IMR-90 (cell line): Measurements from ENCODE around the gene CYB5A. TPM values are rescaled to one million over a fixed set of nuclear protein-coding genes. Genes with fewer than 3 reads are reported as not detected.
A peak's percentile ranks its signal among the peaks of the same experiment; 100 is the strongest.

Experiments
- ATAC-seq: fragments of 200-7000 bp; cut with Tn5 transposase; 2 replicates; pipeline ENCODE4 v1.9.1; 2020; ENCODE audit warnings: low read depth, mild to moderate bottlenecking, moderate library complexity
- BruUV-seq: library from RNA; stranded (reverse); fragments of 400-500 nt; replicated peaks from 2 replicates; lab custom pipeline; 2021; lab: Mats Ljungman, UMichigan
- CTCF ChIA-PET: fragments of 300-600 bp; formaldehyde crosslinking; extraction: SDS; loops from one replicate; lab custom pipeline; 2021; ENCODE audit warnings: antibody characterized with exemption; lab: Yijun Ruan, JAX
- POLR2A ChIA-PET: fragments of 300-600 bp; sonication (Branson Sonifier 250); formaldehyde crosslinking; loops from one replicate; lab custom pipeline; 2022; ENCODE audit warnings: antibody characterized with exemption; ENCODE audit not compliant: unreplicated experiment; lab: Charles Lee
- DNase-seq: peaks from one replicate; pipeline ENCODE4 v3.0.0; 2013
- H2AFZ ChIP-seq: replicated peaks from 2 replicates; pipeline ENCODE3; 2013; ENCODE audit warnings: low read length, mild to moderate bottlenecking; ENCODE audit not compliant: poor library complexity
- H2AK5ac ChIP-seq: 2 replicates; pipeline ENCODE4 v1.6.1; 2013; ENCODE audit warnings: low read depth, low read length, inconsistent platforms
- H2AK9ac ChIP-seq: replicated peaks from 2 replicates; pipeline ENCODE3; 2013; ENCODE audit warnings: mild to moderate bottlenecking, low read depth, low read length, moderate library complexity; ENCODE audit not compliant: poor library complexity
- H2BK120ac ChIP-seq: 2 replicates; pipeline ENCODE4 v1.6.1; 2013; ENCODE audit warnings: low read depth, low read length, inconsistent platforms
- H2BK15ac ChIP-seq: 3 replicates; pipeline ENCODE4 v1.6.1; 2013; ENCODE audit warnings: low read depth, low read length, inconsistent platforms
- H2BK20ac ChIP-seq: 2 replicates; pipeline ENCODE4 v1.6.1; 2013; ENCODE audit warnings: low read depth, mild to moderate bottlenecking, inconsistent platforms, low read length, moderate library complexity
- H2BK5ac ChIP-seq: 2 replicates; pipeline ENCODE4 v1.6.1; 2013; ENCODE audit warnings: mild to moderate bottlenecking, low read depth, low read length, inconsistent platforms; ENCODE audit not compliant: poor library complexity, severe bottlenecking
- H3K14ac ChIP-seq: replicated peaks from 2 replicates; pipeline ENCODE4 v1.6.1; 2013; ENCODE audit warnings: low read depth, low read length, inconsistent platforms
- H3K18ac ChIP-seq: 2 replicates; pipeline ENCODE4 v1.6.1; 2013; ENCODE audit warnings: low read depth, low read length, control low read depth
- H3K23ac ChIP-seq: 2 replicates; pipeline ENCODE4 v1.6.1; 2013; ENCODE audit warnings: low read depth, low read length, inconsistent platforms
- H3K27ac ChIP-seq: 2 replicates; pipeline ENCODE4 v1.5.1; 2013; ENCODE audit warnings: mild to moderate bottlenecking, control low read depth, low read length; ENCODE audit not compliant: insufficient read depth
- H3K27me3 ChIP-seq: 2 replicates; pipeline ENCODE4 v1.6.1; 2013; ENCODE audit warnings: low read length; ENCODE audit not compliant: control insufficient read depth, insufficient read depth
- H3K36me3 ChIP-seq: 2 replicates; pipeline ENCODE4 v1.6.1; 2013; ENCODE audit warnings: low read length, mixed read lengths; ENCODE audit not compliant: control insufficient read depth, insufficient read depth
- H3K4ac ChIP-seq: 2 replicates; pipeline ENCODE4 v1.6.1; 2013; ENCODE audit warnings: low read depth, low read length, inconsistent platforms
- H3K4me1 ChIP-seq: 2 replicates; pipeline ENCODE4 v1.6.1; 2013; ENCODE audit warnings: low read length, mixed read lengths; ENCODE audit not compliant: control insufficient read depth, insufficient read depth
- H3K4me2 ChIP-seq: 2 replicates; pipeline ENCODE4 v1.6.1; 2013; ENCODE audit warnings: low read depth, mild to moderate bottlenecking, control low read depth, low read length, moderate library complexity
- H3K4me3 ChIP-seq: 2 replicates; pipeline ENCODE4 v1.5.1; 2013; ENCODE audit warnings: low read depth, mild to moderate bottlenecking, control low read depth, low read length, moderate library complexity; ENCODE audit not compliant: insufficient read depth
- H3K56ac ChIP-seq: 2 replicates; pipeline ENCODE4 v1.6.1; 2013; ENCODE audit warnings: low read length, inconsistent platforms; ENCODE audit not compliant: insufficient read depth; ENCODE audit errors: extremely low read depth
- H3K79me1 ChIP-seq, 2 experiments: 2 replicates each; pipeline ENCODE4 v1.6.1; 2013; ENCODE audit warnings: low read length in 2 of 2, inconsistent platforms in 1 of 2, low read depth in 1 of 2
- H3K9ac ChIP-seq: 2 replicates; pipeline ENCODE4 v1.6.1; 2013; ENCODE audit warnings: low read depth, low read length, control low read depth
- H3K9me1 ChIP-seq: 2 replicates; pipeline ENCODE4 v1.6.1; 2013; ENCODE audit warnings: low read length, inconsistent platforms; ENCODE audit not compliant: insufficient read depth
- H3K9me3 ChIP-seq: 2 replicates; pipeline ENCODE4 v1.6.1; 2013; ENCODE audit warnings: low read length; ENCODE audit not compliant: control insufficient read depth, insufficient read depth
- H4K20me1 ChIP-seq: 2 replicates; pipeline ENCODE4 v1.6.1; 2013; ENCODE audit warnings: low read length, inconsistent platforms; ENCODE audit not compliant: insufficient read depth
- H4K5ac ChIP-seq: 2 replicates; pipeline ENCODE4 v1.6.1; 2013; ENCODE audit warnings: mild to moderate bottlenecking, low read depth, low read length, control low read depth
- H4K8ac ChIP-seq, 2 experiments: 2 replicates each; pipeline ENCODE4 v1.6.1; 2013; ENCODE audit warnings: low read depth in 2 of 2, low read length in 2 of 2, control low read depth in 1 of 2, inconsistent platforms in 1 of 2
- H4K91ac ChIP-seq: 2 replicates; pipeline ENCODE4 v1.6.1; 2013; ENCODE audit warnings: low read depth, low read length, inconsistent platforms; ENCODE audit not compliant: insufficient read depth
- BHLHE40 ChIP-seq: fragments of 150-350 bp; IDR thresholded peaks from 2 replicates; pipeline ENCODE4 v1.6.1; 2016; ENCODE audit warnings: mild to moderate bottlenecking, low read depth, low read length
- CEBPB ChIP-seq: IDR thresholded peaks from 2 replicates; pipeline ENCODE4 v1.6.1; 2012; ENCODE audit warnings: low read depth, low read length, improper control_type of control experiment
- CHD1 ChIP-seq: IDR thresholded peaks from 2 replicates; pipeline ENCODE4 v1.6.1; 2012; ENCODE audit warnings: low read depth, low read length, improper control_type of control experiment
- CTCF ChIP-seq: conservative IDR thresholded peaks from 2 replicates; pipeline ENCODE4 v1.5.1; 2012; ENCODE audit warnings: mild to moderate bottlenecking, low read depth, low read length, improper control_type of control experiment
- ELK1 ChIP-seq: fragments of 150-350 bp; IDR thresholded peaks from 2 replicates; pipeline ENCODE4 v1.6.1; 2016; ENCODE audit warnings: low read depth, mild to moderate bottlenecking, low read length, moderate library complexity, borderline replicate concordance
- FOS ChIP-seq: fragments of 150-350 bp; IDR thresholded peaks from 2 replicates; pipeline ENCODE4 v1.6.1; 2016; ENCODE audit warnings: low read depth, low read length
- MAFK ChIP-seq: IDR thresholded peaks from 2 replicates; pipeline ENCODE4 v1.6.1; 2012; ENCODE audit warnings: low read depth, low read length, improper control_type of control experiment
- MAZ ChIP-seq: IDR thresholded peaks from 2 replicates; pipeline ENCODE4 v1.6.1; 2012; ENCODE audit warnings: low read depth, mild to moderate bottlenecking, low read length, improper control_type of control experiment, moderate library complexity, borderline replicate concordance
- NFE2L2 ChIP-seq: fragments of 150-350 bp; IDR thresholded peaks from 2 replicates; pipeline ENCODE4 v1.6.1; 2016; ENCODE audit warnings: low read depth, mild to moderate bottlenecking, low read length
- POLR2A ChIP-seq: IDR thresholded peaks from 2 replicates; pipeline ENCODE4 v1.6.1; 2012; ENCODE audit warnings: mild to moderate bottlenecking, low read depth, low read length
- RCOR1 ChIP-seq: IDR thresholded peaks from 2 replicates; pipeline ENCODE4 v1.6.1; 2012; ENCODE audit warnings: mild to moderate bottlenecking, low read length, improper control_type of control experiment; ENCODE audit not compliant: insufficient replicate concordance
- RFX5 ChIP-seq: IDR thresholded peaks from 2 replicates; pipeline ENCODE4 v1.8.0; 2012; ENCODE audit warnings: low read depth, mild to moderate bottlenecking, low read length, moderate library complexity
- SMC3 ChIP-seq: fragments of 150-350 bp; IDR thresholded peaks from 2 replicates; pipeline ENCODE4 v1.6.1; 2016; ENCODE audit warnings: low read depth, mild to moderate bottlenecking, antibody characterized with exemption, low read length, moderate library complexity
- WGBS, 2 experiments: methylation state at CpG; one replicate each; pipeline versions ENCODE4 v1.1.5 to v1.1.7; 2013; ENCODE audit warnings: missing lambda C conversion rate in 2 of 2; ENCODE audit not compliant: insufficient read length in 1 of 2; ENCODE audit errors: extremely low coverage in 2 of 2; 5-methylcytosine and 5-hydroxymethylcytosine counted together
- dilution Hi-C: fragments of 300-500 bp; cut with HindIII; formaldehyde crosslinking; loops from one replicate; pipeline ENCODE4 v1.14.3; 2018; ENCODE audit warnings: low sequenced_read_pairs; ENCODE audit not compliant: unreplicated experiment
- in situ Hi-C: fragments of 300-500 bp; cut with MboI; formaldehyde crosslinking; loops from 3 replicates; pipeline ENCODE4 v1.14.3; 2019; ENCODE audit warnings: low sequenced_read_pairs, inconsistent platforms, mixed read lengths
- intact Hi-C: fragments of 100-400 bp; cut with micrococcal nuclease; formaldehyde crosslinking; loops from 2 replicates; pipeline ENCODE4 v1.10.0; 2022
- polyA plus RNA-seq, 3 experiments: library from polyadenylated mRNA; depleted of rRNA; stranded (reverse); fragments of >200 nt; gene quantifications; 2 replicates each; pipeline ENCODE4 v1.2.3, GENCODE V29; 2012; ENCODE audit warnings: low replicate concordance in 1 of 3
- total RNA-seq: library from RNA; depleted of rRNA; stranded (reverse); fragments of >200 nt; gene quantifications from 2 replicates; pipeline ENCODE4 v1.2.3, GENCODE V29; 2012
- TF ChIP-seq, protein P1 (sequence below): fragments of 150-350 bp; IDR thresholded peaks from 2 replicates; pipeline ENCODE4 v1.6.1; 2017; ENCODE audit warnings: mild to moderate bottlenecking, antibody characterized with exemption, low read length, low read depth

Gene CYB5A
- total and polyA plus RNA-seq, 2 of the 4 experiments (the other 2 are of a cell fraction): 13.4 to 47.9 TPM

DNA sequence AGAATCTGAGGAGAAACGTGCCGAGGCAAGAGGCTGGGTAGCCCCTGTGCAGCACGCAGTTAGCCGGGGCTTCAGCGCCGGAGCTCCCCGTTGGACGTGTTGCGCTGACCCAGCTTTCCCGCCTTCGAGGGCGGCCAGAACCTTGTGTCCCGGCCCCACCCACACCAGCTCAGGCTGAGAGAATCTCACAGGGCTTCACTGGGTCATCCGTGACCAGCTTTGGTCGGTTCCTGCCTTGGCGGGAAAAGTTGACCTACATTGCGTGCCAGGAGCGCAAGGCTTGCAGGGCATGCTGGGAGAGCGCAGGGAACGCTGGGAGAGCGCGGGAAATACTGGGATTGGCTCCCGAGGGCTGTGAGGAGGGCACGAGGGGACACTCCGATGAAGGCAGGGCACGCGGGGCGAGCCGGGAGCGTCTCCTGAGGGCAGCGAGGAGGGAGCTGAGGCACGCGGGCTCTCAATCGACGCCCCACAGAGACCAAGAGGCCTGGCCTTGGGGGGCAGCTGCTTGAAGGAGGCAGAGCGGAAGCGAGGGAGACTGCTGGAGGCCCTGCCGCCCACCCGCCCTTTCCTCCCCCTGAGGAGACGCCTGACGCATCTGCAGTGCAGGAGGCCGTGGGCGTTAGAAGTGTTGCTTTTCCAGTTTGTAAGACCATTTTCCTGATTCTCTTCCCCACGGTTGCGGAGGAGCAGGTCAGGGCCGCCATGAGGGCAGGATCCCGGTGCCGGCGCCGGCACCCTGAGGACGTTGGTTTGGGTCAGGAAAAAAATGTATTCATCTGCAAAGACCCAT, 23.9 kb upstream of the CYB5A start, which contains the start of gene C18orf63:
Gene C18orf63, plus strand, starts transcription at position 376 of the 793 bp plus-strand sequence. CDS start 2,027 bp downstream, outside the sequence.
- no peak within 1 kb of the TSS for H3K4me3 ChIP-seq
- H3K9me3 ChIP-seq: no peaks in the 10 kb centered on the region; the same call in 1 of the 2 replicates
- H4K91ac ChIP-seq: peak within 1 kb of the TSS; percentile 37
- H4K20me1 ChIP-seq: no peaks in the 10 kb centered on the region
- peak within 1 kb of the TSS; percentile 78 for H3K27ac ChIP-seq
- peak within 1 kb of the TSS; percentile 2; the same call in 1 of the 2 replicates for H3K56ac ChIP-seq
- peak within 1 kb of the TSS; percentile 83; the same call in 1 of the 2 replicates for H2AK5ac ChIP-seq
- ATAC-seq (no peak), DNase-seq (no peak)
- peak within 1 kb of the TSS; percentile 53 for H3K18ac ChIP-seq
- H4K5ac ChIP-seq: peak within 1 kb of the TSS; percentile 44
- H2BK5ac ChIP-seq: peak within 1 kb of the TSS; percentile 75
- peak within 1 kb of the TSS; percentile 59; the same call in 1 of the 2 replicates for H3K4ac ChIP-seq
- H2AK9ac ChIP-seq: no peak within 1 kb of the TSS
- intact Hi-C loops: loop anchor here (5.0 kb wide), 1 partner anchor 63 kb away; no protein-coding TSS in a partner anchor
- POLR2A ChIA-PET: no interaction called here
- peaks cover 5% of the 10 kb centered on the region for H3K4me1 ChIP-seq
- no peaks in the 10 kb centered on the region for H3K36me3 ChIP-seq
- BruUV-seq: no TSS peak
- CTCF ChIA-PET: no interaction called here
- WGBS, 2 experiments: 96% methylated on average over 25 of the region's 51 CpGs; no CpG with 5 or more reads in 1 of the 2 experiments
- H3K9me1 ChIP-seq: no peaks in the 10 kb centered on the region; the same call in 1 of the 2 replicates
- H3K23ac ChIP-seq: no peak within 1 kb of the TSS
- H4K8ac ChIP-seq: peak within 1 kb of the TSS in 1 of 2 experiments; percentile 49; a peak in 2 of 4 replicates
- in situ Hi-C loops: no loop called here
- H3K27me3 ChIP-seq: no peaks in the 10 kb centered on the region; the same call in 1 of the 2 replicates
- no peak within 1 kb of the TSS; the same call in 1 of the 3 replicates for H2BK15ac ChIP-seq
- no peaks in the 10 kb centered on the region for H3K79me1 ChIP-seq
- H3K4me2 ChIP-seq: peak within 1 kb of the TSS; percentile 23
- H2BK120ac ChIP-seq: peak within 1 kb of the TSS; percentile 67
- dilution Hi-C loops: no loop called here
- H2BK20ac ChIP-seq: peak within 1 kb of the TSS; percentile 54
- H3K14ac ChIP-seq: no peak within 1 kb of the TSS
- peak within 1 kb of the TSS; percentile 5 for H2AFZ ChIP-seq
- no peak within 1 kb of the TSS for H3K9ac ChIP-seq
- TF ChIP-seq SMC3: no peak
- no peak for TF ChIP-seq MAFK
- no peak for TF ChIP-seq RFX5
- TF ChIP-seq, protein P1, sequence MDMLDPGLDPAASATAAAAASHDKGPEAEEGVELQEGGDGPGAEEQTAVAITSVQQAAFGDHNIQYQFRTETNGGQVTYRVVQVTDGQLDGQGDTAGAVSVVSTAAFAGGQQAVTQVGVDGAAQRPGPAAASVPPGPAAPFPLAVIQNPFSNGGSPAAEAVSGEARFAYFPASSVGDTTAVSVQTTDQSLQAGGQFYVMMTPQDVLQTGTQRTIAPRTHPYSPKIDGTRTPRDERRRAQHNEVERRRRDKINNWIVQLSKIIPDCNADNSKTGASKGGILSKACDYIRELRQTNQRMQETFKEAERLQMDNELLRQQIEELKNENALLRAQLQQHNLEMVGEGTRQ: no peak
- no peak for TF ChIP-seq BHLHE40
- no peak for TF ChIP-seq CEBPB
- TF ChIP-seq ELK1: no peak
- TF ChIP-seq RCOR1: no peak
- no peak for TF ChIP-seq CHD1
- no peak for TF ChIP-seq MAZ
- TF ChIP-seq FOS: no peak
- no peak for TF ChIP-seq POLR2A
- no peak for TF ChIP-seq NFE2L2
- TF ChIP-seq CTCF: no peak
